GM18507 (cell line): Measurements from ENCODE around the gene RIN1.

ENCODE experiments used
- DNase-seq: peaks from one replicate; pipeline ENCODE4 v3.0.0; 2011; ENCODE audit warnings: low read depth; ENCODE audit not compliant: insufficient read length; ENCODE audit errors: extremely low spot score
- FAIRE-seq: peaks from 2 replicates; lab custom pipeline; 2011; peaks lifted over from hg19 to GRCh38; lab: Jason Lieb, UNC

RIN1 gene

DNA sequence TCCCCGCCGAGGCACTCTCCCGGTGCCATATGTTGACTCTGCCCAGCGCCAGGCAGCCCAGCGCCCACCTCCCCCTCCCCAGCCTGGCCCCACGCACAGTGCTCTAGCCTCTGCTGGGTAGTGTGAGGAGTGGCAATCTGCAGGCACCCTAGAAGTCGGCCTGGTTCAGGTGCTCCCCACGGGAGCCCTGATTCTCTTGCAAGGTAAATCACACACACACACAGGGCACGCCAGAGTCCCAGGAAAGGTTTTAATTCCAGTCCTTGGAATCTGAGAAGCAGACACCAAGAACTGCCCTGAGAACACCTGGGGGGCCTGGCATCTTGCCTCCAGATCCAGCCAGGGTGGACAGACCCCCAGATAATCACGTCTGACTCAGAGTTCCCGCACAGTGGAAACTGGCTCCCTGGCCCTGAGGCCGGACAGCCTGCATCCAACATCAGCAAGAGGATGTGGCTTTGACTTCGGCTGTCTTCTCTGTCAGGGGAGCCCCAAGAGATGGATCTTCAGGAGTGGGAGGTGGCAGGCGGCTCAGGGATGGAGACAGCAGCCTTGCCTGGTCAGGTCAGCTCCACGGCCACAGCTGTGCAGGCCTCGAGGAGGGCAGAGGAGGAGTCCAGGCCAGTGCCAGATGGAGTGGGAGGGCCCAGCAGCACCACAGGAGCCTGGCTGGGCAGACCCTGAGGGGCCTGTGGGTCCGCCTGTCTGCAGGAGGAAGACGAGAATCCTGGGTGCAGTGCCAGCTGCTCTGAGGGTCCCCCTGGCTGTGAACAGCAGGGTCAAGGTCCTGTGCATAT is 1.1 kb upstream of the RIN1 start:
- FAIRE-seq (no peak), DNase-seq (no peak)

DNA sequence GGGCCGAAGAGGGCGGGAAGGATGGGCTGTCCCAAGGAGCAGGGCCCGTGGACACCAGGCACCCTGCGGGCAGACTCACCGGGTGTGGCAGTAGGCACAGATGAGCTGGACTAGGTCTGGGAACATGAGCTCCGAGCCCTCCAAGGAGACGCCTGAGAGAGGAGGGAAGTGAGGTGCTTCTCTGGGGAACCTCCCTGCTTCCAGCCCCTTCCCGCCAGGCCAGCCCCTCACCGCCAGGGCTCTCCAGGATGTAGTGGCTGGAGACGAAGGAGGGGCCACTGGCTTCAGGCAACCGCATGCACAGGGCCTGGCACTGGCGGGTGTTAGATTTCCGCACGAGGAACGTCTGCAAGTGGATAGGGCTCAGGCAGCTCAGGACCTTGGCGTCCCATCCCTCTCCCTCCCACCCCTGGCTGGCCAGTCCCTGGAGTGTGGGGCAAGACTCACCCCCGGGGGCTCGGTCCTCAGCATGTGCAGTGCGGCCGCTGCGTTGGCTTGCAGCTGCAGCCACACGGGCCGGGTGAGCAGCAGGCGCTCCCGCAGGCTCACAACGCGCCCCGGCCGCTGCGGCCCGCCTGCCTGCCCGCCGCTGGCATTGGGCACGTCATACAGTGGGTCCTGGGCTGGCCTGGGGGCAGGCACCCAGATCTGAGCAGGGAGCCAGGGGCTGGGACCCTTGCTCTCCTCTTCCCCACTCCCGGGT is 552 bp downstream of the RIN1 start:
- no peak for DNase-seq

DNA sequence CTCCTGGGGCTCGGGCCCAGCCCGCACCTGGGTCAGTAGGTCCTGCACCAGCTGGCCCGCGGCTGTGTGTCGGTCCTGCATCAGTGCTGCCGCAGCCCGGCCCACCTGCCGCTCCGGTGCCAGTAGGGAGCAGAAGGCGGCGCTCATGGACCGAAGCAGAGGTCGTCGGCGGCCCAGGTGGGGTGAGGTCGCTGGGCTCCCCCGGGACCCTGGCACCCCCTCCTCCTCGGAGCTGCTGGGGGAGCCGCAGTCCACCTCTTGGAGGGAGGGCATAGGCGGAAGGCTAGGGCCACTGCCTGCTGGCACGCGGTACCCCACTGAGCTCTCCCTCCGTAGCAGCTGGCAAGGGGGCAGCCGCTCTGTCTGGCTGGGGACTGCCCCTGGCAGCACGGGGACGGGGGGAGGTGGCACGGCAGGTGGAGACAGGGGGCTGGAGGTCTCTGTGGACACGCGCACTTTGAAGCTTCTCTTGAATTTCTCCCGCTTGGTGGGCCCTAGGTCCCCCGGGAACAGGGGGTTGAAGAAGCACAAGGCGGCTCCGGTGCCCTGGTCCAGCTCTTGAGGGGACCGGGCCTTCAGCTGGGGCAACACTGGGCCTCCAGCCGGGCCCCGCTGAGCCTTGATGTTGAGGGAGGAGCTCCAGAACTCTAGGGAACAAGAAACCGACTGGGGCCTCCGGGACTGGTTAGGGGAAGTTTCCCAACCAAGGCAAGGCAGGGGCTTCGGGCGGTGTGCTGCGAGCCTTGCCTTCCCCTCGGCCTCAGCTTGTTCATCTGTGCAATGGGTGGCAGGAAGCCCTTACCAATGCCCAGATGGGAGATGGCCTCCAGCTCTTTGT is 1.4 kb downstream of the RIN1 start:
- no peak for FAIRE-seq
- no peak for DNase-seq

More for the DNA sequence above, 552 bp downstream of the RIN1 start:
- FAIRE-seq, result no peak

DNA sequence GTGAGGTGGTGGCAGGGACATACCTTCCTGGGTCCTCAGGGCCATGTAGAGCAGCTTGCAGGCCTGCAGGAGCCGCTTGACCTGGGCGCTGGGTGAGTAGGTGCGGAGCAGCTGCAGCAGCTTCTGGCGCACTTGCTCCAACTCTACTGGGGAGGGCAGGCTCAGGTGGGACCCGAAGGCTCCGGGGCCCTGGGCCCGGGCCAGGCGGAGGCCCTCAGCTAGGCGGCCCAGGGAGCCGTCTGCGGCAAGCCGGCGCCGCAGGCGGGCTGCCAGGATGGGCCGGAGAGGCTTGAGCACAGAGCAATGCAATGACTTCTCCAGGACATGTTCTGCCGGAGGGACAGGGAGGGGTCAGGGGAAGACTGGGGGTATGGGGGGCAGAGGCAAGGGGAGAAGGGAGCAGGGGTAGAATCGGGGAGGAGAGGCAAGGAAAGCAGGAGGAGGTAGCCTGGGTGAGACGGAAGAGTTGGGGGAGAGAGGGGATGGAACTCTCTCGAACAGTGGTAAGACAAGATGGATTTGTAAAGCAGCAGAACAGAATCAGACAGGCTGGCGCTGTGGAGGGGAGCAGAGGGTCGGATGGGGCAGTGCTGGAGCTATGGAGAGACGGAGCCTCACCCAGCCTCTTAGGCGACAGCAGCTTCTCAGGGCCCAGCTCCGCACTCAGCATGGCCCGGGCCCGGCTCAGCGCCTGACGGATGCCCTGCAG is 2.2 kb downstream of the RIN1 start:
- no peak for FAIRE-seq
- no peak for DNase-seq

DNA sequence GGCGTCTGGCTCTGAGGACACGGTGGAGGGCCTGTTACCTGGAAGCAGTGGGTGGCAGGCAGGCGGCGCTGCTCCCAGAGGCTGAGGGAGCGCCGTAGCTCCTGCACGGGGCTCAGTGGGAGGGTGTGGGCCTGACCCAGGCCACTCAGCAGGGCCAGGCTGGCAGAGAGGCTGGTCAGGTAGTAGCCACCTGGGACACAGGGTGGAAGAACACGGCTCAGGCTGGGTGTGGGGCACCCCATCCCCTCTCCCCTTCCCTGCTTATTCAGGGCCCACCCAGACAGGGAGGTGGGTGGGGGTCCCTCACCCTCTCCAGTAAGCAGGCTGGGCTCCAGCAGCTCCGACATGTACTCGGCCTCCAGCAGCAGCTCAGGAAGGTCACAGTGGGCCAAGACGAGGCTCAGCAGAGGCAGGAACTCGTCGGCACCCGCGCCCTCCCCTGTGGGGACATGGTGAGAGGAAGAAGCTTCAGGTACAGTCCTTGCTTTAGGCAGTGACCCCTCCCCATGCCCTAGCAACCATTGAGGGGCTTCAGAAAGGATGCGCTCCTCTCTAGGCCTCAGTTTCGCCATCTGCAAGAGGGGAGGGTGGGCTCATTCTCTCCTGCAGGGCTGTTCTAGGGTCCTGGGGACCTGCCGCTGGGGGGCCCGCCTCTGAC is 2.9 kb downstream of the RIN1 start:
- DNase-seq, result no peak
- FAIRE-seq, result no peak

DNA sequence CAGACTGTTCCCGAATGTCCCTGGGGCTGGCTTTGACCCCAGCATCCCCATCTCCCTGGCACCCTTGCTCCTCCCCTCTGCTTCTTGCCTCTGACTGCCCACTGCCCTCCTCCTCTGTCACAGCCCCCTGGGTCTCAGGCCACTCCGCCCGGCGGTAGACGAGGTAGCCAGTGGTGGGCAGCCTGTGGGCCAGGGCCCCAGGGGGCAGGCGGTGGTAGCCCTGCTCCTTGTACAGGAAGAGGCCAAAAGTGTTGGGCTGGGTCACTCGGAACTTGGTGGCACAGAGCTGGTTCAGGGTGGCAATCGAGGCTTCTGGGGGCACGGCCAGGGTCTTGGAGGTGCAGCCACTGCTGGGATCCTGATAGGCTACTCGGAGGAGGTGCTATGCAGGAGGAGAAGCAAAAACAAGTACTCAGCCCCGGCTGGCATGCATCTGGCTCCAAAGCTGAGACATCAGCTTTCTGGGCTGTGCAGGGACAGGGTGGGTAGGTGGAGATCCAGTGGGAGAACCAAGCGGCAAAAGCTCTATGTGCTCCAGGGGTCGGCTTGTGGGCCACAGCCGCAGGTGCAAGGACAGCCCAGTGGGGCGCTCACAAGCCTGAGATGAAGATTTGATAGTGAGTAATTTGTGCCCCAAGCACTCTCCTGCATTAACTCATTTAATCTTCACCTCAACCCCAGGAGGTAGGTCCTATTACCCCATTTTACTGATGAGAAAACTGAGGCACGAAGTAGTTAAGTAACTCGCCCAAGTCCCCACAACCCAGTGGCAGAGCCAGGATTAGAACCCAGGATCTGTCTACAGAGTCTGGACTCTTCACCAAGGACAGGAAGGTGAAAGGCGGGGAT is 3.6 kb downstream of the RIN1 start:
- no peak for DNase-seq
- no peak for FAIRE-seq

DNA sequence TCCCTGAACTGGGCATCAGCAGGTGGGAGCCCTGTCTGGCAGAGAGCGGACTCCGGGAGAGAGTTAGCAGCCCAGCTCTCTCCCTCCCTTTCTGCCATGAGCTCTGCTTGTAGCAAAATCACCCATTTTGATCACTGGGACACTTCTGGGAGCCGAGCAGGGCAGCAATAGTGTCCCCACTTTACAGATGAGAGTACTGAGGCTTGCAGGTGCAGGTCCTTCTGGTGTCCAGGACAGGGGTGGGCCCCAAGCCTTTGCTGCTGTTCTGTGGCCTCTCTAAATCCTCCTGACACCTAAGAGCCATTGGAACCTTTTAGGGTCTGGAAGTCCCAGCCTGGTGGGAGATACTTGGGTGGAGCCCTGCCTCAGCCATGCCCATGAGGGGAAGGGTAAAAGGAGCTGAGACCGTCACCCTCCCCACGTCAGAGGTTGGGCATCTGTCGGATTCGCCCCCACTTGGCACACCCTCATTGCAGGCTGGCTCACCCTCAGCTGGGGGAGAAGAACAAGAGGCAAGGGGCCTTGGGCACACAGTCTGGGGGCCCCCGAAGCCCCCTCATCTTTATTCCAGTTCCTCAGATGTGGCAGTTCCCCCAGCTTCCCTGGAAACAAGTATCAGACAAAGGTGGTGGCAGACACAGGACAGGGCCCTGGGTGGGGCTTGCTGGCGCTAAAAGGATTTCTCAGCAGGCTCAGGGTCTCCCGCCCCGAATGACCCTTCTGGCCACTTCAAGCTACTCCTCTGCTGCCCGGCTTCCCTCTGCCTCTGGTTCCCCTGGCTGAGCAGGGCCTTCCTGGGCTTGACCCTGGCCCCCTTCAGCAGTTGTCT is 4.5 kb downstream of the RIN1 start:
- no peak for FAIRE-seq
- DNase-seq, result no peak

DNA sequence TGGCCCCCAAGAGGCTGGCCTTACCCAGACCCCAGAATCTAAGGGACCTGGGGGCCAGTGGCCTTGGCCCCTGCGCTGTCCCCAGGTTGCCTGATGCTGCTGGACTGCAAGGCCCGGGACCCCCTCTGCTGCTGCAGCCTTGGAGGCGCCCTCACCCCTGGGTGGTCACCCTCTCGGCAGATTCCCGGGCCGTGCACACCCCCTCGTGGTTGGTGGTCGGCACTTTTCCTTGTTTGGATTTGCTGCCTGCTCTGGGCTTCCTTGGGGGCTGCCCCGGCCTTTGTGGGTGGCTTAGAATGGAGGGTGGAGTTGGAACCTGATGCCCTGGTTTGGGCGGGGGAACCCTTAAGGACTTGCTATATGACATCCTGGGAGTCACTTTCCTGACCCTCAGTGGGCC is 5.3 kb downstream of the RIN1 start:
- FAIRE-seq (no peak), DNase-seq (no peak)

DNA sequence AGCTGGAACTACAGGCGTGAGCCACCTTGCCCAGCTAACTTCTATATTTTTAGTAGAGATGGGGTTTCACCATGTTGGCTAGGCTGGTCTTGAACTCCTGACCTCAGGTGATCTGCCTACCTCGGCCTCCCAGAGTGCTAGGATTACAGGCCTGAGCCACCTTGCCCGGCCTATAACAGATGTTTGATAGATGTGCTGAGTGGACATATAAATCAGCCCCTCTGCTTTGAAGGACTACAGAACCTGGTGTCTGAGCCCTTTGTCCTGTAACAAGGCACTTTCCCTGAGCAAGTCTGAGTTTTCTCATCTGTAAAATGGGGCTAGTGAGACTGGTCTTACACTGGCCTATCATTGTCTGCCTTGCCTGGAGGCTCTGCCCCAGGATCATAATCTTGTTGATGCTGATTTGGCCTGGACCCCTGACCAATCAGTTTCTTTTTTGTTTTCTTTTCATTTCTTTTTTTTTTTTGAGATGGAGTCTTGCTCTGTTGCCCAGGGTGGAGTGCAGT is 7.0 kb downstream of the RIN1 start:
- DNase-seq, result no peak
- FAIRE-seq, result no peak

DNA sequence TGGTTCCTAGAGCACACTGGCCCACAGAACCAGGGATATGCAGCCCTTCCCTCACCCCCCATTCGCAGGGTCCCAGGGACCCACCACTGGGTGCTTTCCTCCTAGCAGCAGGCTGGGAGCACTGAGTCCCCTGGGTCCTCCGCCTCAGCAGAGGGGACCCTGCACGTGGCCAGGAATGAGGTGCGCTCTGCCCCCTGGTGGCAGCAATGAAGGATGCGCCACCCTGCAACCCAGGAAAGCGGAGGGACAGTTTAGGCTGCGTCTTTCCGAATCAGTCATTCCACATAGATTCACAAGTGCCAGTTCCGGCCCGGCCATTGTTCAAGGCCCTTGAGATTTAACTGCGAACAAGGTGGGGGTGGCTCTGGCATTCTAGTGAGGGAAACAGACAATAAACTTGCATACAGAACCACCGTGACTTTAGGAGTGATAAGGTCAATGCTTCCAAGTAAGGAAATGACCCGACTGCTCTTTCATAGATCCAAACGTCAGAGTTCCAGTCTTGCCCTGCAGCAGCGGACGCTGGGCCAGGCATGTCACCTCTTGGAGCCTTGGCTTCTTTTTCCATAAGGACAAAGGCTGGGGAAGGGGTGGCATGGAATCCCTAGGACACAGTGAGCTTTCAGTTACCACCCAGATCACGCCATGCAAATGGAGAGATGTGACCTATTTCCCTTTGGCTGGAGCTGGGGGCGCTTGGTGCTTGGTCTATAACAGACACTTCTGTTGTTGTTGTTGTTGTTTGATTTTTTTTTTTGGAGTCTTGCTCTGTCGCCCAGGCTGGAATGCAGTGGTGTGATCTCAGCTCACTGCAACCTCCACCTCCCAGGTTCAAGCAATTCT is 7.7 kb downstream of the RIN1 start:
- FAIRE-seq, result peak; percentile 85
- DNase-seq, result peak; percentile 78

DNA sequence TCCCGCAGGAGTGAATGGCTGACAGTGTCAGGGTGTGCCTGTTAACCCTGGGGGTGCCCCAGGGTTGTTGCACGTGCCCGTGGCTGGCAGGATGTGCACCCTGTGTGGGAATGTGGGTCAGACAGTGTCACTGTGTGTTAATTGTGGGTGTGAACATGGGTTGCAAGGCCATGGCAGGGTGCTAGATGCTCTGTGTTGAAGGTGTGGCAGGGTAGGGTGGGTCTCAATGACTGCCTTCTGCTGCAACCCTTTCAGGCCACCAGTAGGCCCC is 8.3 kb downstream of the RIN1 start:
- FAIRE-seq, result no peak
- no peak for DNase-seq

DNA sequence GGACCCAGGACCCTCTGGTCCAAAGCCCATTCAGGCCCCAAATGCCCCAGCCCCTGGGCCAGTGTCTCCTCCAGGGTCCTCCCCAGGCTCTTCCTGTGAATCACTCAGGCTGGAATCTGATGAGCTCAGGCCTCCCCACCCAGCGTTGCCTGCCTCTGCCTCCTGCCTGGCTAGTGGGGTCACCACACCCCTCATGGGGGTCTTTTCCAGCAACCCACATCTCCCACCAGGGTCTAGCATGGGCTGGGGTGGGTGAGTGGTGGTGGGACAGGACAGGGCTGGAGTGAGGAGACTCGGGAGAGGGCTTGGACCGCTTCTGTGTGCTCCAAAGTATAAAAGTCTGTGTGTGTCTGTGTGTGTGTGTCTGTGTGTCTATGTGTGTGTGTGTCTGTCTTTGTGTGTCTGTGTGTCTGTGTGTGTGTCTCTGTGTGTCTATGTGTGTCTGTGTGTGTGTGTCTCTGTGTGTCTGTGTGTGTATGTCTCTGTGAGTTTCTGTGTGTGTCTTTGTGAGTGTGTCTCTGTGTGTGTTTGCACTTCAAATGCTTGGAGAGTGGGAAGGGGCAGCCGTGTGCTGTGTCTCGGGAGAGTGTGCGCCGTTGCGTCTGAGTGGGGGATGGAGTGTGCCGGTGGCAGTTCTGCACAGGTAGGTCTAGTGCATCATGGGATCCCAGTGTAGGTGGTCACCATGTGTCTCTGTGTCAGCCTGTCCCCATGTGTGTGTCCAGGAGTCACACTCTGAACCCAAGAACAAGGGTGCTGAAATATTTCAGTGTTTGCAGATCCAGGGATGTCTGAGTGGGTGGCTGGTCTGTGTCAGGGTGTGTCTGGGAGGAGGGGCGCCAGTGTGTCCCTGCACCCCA is 8.8 kb downstream of the RIN1 start:
- no peak for FAIRE-seq
- DNase-seq, result no peak

DNA sequence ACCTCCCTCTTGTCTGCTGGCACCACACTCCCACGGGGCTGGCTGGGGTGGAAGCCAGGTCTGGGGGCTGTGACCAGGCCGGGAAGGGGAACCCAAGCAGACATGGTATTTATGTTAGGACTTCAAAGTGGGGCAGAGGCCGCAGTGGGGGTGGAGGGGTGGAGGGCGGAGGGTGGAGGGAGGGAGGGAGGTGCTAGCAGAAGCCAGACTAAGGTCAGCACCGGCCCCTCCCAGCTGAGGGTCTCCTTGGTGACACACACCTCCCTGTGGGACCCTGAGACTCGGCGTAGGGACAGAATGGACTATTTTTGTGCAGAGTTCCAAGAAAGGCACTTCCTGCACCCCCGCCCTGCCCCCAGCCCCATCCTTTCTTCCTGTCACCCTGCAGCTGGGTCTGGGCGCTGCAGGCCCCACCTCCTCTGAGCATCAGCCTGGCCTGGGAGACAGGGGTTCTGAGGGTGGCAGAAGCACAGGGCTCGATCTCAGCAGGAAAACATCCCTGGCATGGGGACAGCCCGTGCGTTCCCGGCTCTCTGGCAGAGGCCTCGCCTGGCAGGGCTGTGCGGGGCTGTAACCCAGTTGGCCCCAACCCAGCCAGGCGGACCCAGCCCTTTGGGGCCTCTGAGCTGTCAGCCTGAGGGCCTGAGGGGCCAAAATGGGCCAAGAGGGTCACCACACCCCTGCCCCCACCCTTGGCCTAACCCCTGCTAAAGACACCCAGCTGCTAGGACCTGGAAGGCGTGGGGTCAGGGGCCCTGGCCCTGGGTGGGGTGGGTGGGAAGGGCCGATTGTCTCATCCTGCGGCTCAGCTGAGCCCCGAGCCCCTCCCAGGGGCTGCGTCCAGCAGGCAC is 9.7 kb downstream of the RIN1 start:
- DNase-seq (no peak), FAIRE-seq (no peak)

DNA sequence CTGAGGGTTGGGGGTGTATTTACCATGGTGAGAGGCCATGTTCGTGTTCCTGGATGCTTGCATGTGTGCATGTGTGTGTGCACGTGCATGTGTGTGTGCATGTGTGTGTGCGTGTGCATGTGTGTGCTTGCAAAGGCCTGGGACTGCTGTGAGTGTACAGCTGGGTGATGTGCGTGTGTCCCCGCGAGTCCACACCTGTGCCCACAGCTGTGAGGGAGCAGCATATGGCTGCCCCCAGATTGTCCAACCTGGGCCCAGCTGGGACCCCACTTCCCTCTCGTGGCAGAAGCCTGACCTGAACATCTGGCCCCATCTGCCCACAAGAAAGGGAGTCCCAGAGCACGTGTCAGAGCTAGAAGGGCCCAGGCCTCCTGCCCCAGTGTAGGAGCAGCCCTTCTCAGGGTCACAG is 11.0 kb downstream of the RIN1 start:
- FAIRE-seq (no peak), DNase-seq (no peak)

DNA sequence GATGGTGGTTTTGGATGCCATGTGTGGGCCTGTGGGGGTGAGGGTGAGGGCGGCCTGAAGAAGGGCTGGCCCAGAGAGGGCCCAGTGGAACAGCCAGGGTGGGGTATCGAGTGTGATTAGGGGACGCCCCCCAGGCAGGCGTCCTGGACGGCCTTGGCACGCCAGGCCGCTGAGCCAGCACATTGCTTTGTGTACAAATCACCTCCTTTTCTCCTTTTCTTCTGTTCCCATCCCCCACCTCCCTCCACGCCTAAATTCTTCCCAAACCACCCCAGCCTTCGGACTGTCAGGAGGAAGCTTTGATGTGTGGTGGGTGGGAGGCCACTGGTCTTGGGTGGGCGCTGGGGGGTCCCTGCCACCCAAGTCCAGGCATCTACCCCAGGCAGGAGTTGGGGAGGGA is 11.6 kb downstream of the RIN1 start:
- FAIRE-seq (no peak), DNase-seq (no peak)
